ENCODE measurements around the gene CDC20. TPM values are rescaled to one million over a fixed set of nuclear protein-coding genes. Genes with fewer than 3 reads are reported as not detected.

Gene CDC20
- total and polyA plus RNA-seq, 2 donors (not counting 1 experiment from before 2014, with no cell fraction given) = 1.1 to 1.5 TPM

DNA sequence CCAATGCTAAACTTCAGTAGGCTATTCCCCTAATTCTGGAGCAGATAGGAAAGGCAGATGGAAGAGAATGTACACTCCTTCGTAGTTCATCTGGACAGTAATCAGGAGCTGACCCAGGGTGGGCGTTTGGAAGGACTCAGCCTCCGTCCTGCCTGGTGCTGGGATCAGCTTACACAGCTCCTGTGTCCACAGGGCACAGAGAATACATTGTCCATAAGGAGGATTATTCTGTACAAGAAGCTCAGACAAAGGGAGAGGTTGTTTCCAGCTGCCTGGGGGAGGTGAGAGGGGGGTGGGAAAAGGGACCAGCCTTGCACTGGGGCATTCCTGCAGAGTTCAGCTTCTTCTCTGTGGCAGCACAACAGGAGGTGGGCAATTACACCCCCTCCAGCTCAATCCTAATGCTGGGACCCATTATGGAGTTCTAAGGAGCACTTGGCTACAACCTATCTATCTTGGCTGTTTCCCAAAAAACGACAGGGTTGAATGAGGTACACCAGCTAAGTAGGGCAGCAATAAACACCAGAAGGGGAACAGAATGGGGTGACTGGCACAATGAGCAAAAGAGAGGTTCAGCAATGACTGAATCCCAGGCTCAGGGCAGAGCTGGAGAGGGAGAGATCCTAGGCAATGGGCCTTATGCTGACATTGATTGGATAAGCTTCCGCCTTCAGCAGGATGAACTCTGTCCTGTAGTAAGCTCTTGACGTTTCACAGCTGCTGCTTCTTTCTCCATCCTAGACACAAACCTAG is 23.4 kb downstream of the CDC20 start:
- Histone ChIP-seq H3K4me1 (ENCODE audit: control insufficient read depth in 2 of 2, insufficient read depth in 2 of 2, low read length in 2 of 2) (no peaks in the 10 kb centered on the region), H2AFZ (ENCODE audit: insufficient read depth, low read depth, low read length, poor library complexity, severe bottlenecking) (no peak overlapping the region), H3K27me3 (replicated peaks in 1 of 4; ENCODE audit: control extremely low read depth in 1 of 4, control insufficient read depth in 3 of 4, insufficient read depth in 4 of 4, low read length in 3 of 4) (no peaks in the 10 kb centered on the region), H3K79me2 (ENCODE audit: control insufficient read depth, insufficient read depth, low read length) (no peaks in the 10 kb centered on the region), H3K27ac (ENCODE audit: low read length in 2 of 2) (no peak overlapping the region), H3K4me3 (ENCODE audit: control extremely low read depth in 1 of 5, extremely low read depth in 1 of 5, insufficient read depth in 1 of 5, low read depth in 2 of 5, low read length in 4 of 5) (no peak overlapping the region), H3K9ac (ENCODE audit: low read length) (no peak overlapping the region), H4K20me1 (ENCODE audit: control insufficient read depth, insufficient read depth, low read length, poor library complexity, severe bottlenecking) (peaks cover 5% of the 10 kb centered on the region), H3K36me3 (replicated peaks in 1 of 2; ENCODE audit: control extremely low read depth in 1 of 2, control insufficient read depth in 1 of 2, extremely low read depth in 1 of 2, insufficient read depth in 2 of 2, low read length in 1 of 2) (peaks cover 3 to 58% of the 10 kb centered on the region in 2 experiments), H3K9me3 (ENCODE audit: control extremely low read depth in 1 of 3, control insufficient read depth in 2 of 3, insufficient read depth in 1 of 3, low read length in 2 of 3) (no peaks in the 10 kb centered on the region), H3K4me2 (replicated peaks; ENCODE audit: low read depth, low read length, poor library complexity, severe bottlenecking) (no peak overlapping the region)
- DNase-seq = no peak
- ChIA-PET POLR2A (interaction anchor here (0.8 kb wide), 1 partner anchor 14 kb away, joined by 3 read pairs; no protein-coding TSS in a partner anchor), CTCF (interaction anchor here (0.6 to 2.2 kb wide), 4 partner anchors 14 to 155 kb away, joined by 3 to 8 read pairs (median 4); partner anchors contain the start of gene ELOVL1)
- 89% methylated on average over 6 of the region's 6 CpGs for WGBS (ENCODE audit: insufficient coverage)
- Mint-ChIP-seq H3K4me3 (no peak overlapping the region), H3K4me1 (peaks cover 1% of the 10 kb centered on the region), H3K9me3 (ENCODE audit: insufficient read depth) (no peaks in the 10 kb centered on the region), H3K27me3 (no peaks in the 10 kb centered on the region), H3K27ac (no peak overlapping the region)
- no peak for TF ChIP-seq EZH2 (IDR thresholded peaks at IDR 0.05; ENCODE audit: borderline replicate concordance, insufficient read depth, low read depth, low read length, poor library complexity, severe bottlenecking)
- TF ChIP-seq, protein P1, sequence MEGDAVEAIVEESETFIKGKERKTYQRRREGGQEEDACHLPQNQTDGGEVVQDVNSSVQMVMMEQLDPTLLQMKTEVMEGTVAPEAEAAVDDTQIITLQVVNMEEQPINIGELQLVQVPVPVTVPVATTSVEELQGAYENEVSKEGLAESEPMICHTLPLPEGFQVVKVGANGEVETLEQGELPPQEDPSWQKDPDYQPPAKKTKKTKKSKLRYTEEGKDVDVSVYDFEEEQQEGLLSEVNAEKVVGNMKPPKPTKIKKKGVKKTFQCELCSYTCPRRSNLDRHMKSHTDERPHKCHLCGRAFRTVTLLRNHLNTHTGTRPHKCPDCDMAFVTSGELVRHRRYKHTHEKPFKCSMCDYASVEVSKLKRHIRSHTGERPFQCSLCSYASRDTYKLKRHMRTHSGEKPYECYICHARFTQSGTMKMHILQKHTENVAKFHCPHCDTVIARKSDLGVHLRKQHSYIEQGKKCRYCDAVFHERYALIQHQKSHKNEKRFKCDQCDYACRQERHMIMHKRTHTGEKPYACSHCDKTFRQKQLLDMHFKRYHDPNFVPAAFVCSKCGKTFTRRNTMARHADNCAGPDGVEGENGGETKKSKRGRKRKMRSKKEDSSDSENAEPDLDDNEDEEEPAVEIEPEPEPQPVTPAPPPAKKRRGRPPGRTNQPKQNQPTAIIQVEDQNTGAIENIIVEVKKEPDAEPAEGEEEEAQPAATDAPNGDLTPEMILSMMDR (IDR thresholded peaks at IDR 0.05) = no peak
- ATAC-seq (ENCODE audit: low read depth) = no peak
- intact Hi-C loops (cut with micrococcal nuclease) = no loop called here

DNA sequence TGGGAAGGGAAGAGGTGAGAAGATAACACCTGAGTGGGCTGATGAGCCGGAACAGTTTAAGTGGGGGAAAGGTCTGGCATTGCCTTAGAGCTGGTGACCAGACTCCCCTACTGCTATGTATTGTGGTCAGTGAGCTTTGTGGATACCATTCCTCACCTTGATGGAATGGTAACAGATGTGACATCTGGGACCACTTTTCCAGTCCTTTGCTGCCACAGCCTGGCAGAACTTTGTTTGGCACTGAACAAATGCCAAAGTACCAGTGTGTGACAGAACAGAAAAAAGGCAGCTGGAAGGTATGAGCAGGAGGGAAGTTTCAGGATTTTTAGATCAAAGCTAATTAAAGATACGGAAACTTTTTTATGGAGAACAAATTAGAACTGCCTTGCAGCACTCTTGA is 24.7 kb downstream of the CDC20 start:
- no peak for TF ChIP-seq EZH2 (IDR thresholded peaks at IDR 0.05; ENCODE audit: borderline replicate concordance, insufficient read depth, low read depth, low read length, poor library complexity, severe bottlenecking)
- TF ChIP-seq, protein P1 (IDR thresholded peaks at IDR 0.05) = no peak
- peaks cover 2% of the 10 kb centered on the region for H3K79me2 ChIP-seq (ENCODE audit: control insufficient read depth, insufficient read depth, low read length)
- Mint-ChIP-seq H3K4me3 (no peak overlapping the region), H3K27me3 (no peaks in the 10 kb centered on the region), H3K9me3 (ENCODE audit: insufficient read depth) (no peaks in the 10 kb centered on the region), H3K4me1 (peaks cover 10% of the 10 kb centered on the region), H3K27ac (no peak overlapping the region)
- peaks cover 3 to 65% of the 10 kb centered on the region in 2 experiments for H3K36me3 ChIP-seq (replicated peaks in 1 of 2; ENCODE audit: control extremely low read depth in 1 of 2, control insufficient read depth in 1 of 2, extremely low read depth in 1 of 2, insufficient read depth in 2 of 2, low read length in 1 of 2)
- H3K9me3 ChIP-seq (ENCODE audit: control extremely low read depth in 1 of 3, control insufficient read depth in 2 of 3, insufficient read depth in 1 of 3, low read length in 2 of 3) = no peaks in the 10 kb centered on the region
- no peak overlapping the region for H2AFZ ChIP-seq (ENCODE audit: insufficient read depth, low read depth, low read length, poor library complexity, severe bottlenecking)
- ATAC-seq (ENCODE audit: low read depth) (no peak), DNase-seq (no peak)
- H3K4me1 ChIP-seq (ENCODE audit: control insufficient read depth in 2 of 2, insufficient read depth in 2 of 2, low read length in 2 of 2) = peaks cover 4 to 5% of the 10 kb centered on the region in 2 donors
- intact Hi-C loops (cut with micrococcal nuclease) = no loop called here
- CTCF ChIA-PET = interaction anchor here (0.8 to 2.2 kb wide), 6 partner anchors 15 to 310 kb away, joined by 3 to 8 read pairs (median 3); no protein-coding TSS in a partner anchor
- H3K27ac ChIP-seq (ENCODE audit: low read length in 2 of 2) = no peak overlapping the region
- no peak overlapping the region for H3K9ac ChIP-seq (ENCODE audit: low read length)
- POLR2A ChIA-PET = no interaction called here
- H3K4me3 ChIP-seq (ENCODE audit: control extremely low read depth in 1 of 5, extremely low read depth in 1 of 5, insufficient read depth in 1 of 5, low read depth in 2 of 5, low read length in 4 of 5) = no peak overlapping the region
- 100% methylated on average over 1 of the region's 2 CpGs for WGBS (ENCODE audit: insufficient coverage)
- H3K27me3 ChIP-seq (replicated peaks in 1 of 4; ENCODE audit: control extremely low read depth in 1 of 4, control insufficient read depth in 3 of 4, insufficient read depth in 4 of 4, low read length in 3 of 4) = no peaks in the 10 kb centered on the region
- H3K4me2 ChIP-seq (replicated peaks; ENCODE audit: low read depth, low read length, poor library complexity, severe bottlenecking) = no peak overlapping the region
- peaks cover 10% of the 10 kb centered on the region for H4K20me1 ChIP-seq (ENCODE audit: control insufficient read depth, insufficient read depth, low read length, poor library complexity, severe bottlenecking)
